ENCODE measurements around the gene TRIM9.

TRIM9 gene

GRCh38 chr14:51093371-51094281, 1.3 kb downstream of the TRIM9 start:
- no peak for DNase-seq (ENCODE audit: low read depth)

GRCh38 chr14:51092965-51093364, 1.9 kb downstream of the TRIM9 start:
- DNase-seq (ENCODE audit: low read depth) = no peak

- no peak for DNase-seq (ENCODE audit: low read depth)
Observed at GRCh38 chr14:51089278-51089677, 5.6 kb downstream of the TRIM9 start.

- DNase-seq (ENCODE audit: low read depth) = no peak
Observed at GRCh38 chr14:51087031-51087441, 7.9 kb downstream of the TRIM9 start.

- no peak for DNase-seq (ENCODE audit: low read depth)
Observed at GRCh38 chr14:51086044-51086443, 8.9 kb downstream of the TRIM9 start.

GRCh38 chr14:51084962-51085361, 9.9 kb downstream of the TRIM9 start:
- no peak for DNase-seq (ENCODE audit: low read depth)

GRCh38 chr14:51084507-51084906, 10.4 kb downstream of the TRIM9 start:
- no peak for DNase-seq (ENCODE audit: low read depth)

- peak; percentile 30 for DNase-seq (ENCODE audit: low read depth)
Observed at GRCh38 chr14:51082349-51082748, 12.6 kb downstream of the TRIM9 start.

GRCh38 chr14:51081712-51082111, 13.2 kb downstream of the TRIM9 start:
- DNase-seq (ENCODE audit: low read depth) = no peak

- no peak for DNase-seq (ENCODE audit: low read depth)
Observed at GRCh38 chr14:51081209-51081608, 13.7 kb downstream of the TRIM9 start.

GRCh38 chr14:51080645-51081044, 14.3 kb downstream of the TRIM9 start:
- no peak for DNase-seq (ENCODE audit: low read depth)

- DNase-seq (ENCODE audit: low read depth) = no peak
Observed at GRCh38 chr14:51079489-51079888, 15.4 kb downstream of the TRIM9 start.

GRCh38 chr14:51079085-51079484, 15.8 kb downstream of the TRIM9 start:
- DNase-seq (ENCODE audit: low read depth) = no peak

GRCh38 chr14:51074701-51075385, 20.1 kb downstream of the TRIM9 start:
- no peak for DNase-seq (ENCODE audit: low read depth)

- no peak for DNase-seq (ENCODE audit: low read depth)
Observed at GRCh38 chr14:51073731-51074130, 21.2 kb downstream of the TRIM9 start.

GRCh38 chr14:51072976-51073375, 21.9 kb downstream of the TRIM9 start:
- no peak for DNase-seq (ENCODE audit: low read depth)

- DNase-seq (ENCODE audit: low read depth) = no peak
Observed at GRCh38 chr14:51071857-51072256, 23.0 kb downstream of the TRIM9 start.

GRCh38 chr14:51070726-51071125, 24.2 kb downstream of the TRIM9 start:
- DNase-seq (ENCODE audit: low read depth) = no peak

GRCh38 chr14:51069055-51069454, 25.9 kb downstream of the TRIM9 start:
- no peak for DNase-seq (ENCODE audit: low read depth)

GRCh38 chr14:51068268-51068667, 26.6 kb downstream of the TRIM9 start:
- no peak for DNase-seq (ENCODE audit: low read depth)

- DNase-seq (ENCODE audit: low read depth) = no peak
Observed at GRCh38 chr14:51067295-51067694, 27.6 kb downstream of the TRIM9 start.

GRCh38 chr14:51066576-51066975, 28.3 kb downstream of the TRIM9 start:
- no peak for DNase-seq (ENCODE audit: low read depth)

- no peak for DNase-seq (ENCODE audit: low read depth)
Observed at GRCh38 chr14:51059032-51059431, 35.9 kb downstream of the TRIM9 start.
